ENCODE data around the gene MYBPC2. TPM values are rescaled to one million over a fixed set of nuclear protein-coding genes. Genes with fewer than 3 reads are reported as not detected.
A peak's percentile ranks its signal among the peaks of the same experiment; 100 is the strongest.

Gene MYBPC2
- total and polyA plus RNA-seq, 10 donors, result 0.28 to 1.7 (median 0.42) TPM; not detected in 2

GRCh38 chr19:50485284-50485955 lies 52.7 kb downstream of the MYBPC2 start:
- H3K36me3 ChIP-seq, result peaks cover 0 to 56% (median 37%) of the 10 kb centered on the region in 6 donors
- H3K27me3 ChIP-seq (replicated peaks in 1 of 7), result peaks cover 0 to 11% (median 0%) of the 10 kb centered on the region in 7 donors
- no peak overlapping the region for H3K4me3 ChIP-seq
- intact Hi-C loops (cut with DNase I; ENCODE audit: low total_unique reads), result no loop called here
- peaks cover 0 to 9% (median under 1%) of the 10 kb centered on the region in 6 donors for H3K4me1 ChIP-seq
- WGBS, 5 donors, result 87 to 93% (median 89%) methylated on average over 10 of the region's 10 CpGs
- no peak for TF ChIP-seq POLR2AphosphoS5 (IDR thresholded peaks at IDR 0.05)
- TF ChIP-seq, protein P1, sequence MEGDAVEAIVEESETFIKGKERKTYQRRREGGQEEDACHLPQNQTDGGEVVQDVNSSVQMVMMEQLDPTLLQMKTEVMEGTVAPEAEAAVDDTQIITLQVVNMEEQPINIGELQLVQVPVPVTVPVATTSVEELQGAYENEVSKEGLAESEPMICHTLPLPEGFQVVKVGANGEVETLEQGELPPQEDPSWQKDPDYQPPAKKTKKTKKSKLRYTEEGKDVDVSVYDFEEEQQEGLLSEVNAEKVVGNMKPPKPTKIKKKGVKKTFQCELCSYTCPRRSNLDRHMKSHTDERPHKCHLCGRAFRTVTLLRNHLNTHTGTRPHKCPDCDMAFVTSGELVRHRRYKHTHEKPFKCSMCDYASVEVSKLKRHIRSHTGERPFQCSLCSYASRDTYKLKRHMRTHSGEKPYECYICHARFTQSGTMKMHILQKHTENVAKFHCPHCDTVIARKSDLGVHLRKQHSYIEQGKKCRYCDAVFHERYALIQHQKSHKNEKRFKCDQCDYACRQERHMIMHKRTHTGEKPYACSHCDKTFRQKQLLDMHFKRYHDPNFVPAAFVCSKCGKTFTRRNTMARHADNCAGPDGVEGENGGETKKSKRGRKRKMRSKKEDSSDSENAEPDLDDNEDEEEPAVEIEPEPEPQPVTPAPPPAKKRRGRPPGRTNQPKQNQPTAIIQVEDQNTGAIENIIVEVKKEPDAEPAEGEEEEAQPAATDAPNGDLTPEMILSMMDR (IDR thresholded peaks at IDR 0.05 in 8 of 11, conservative IDR thresholded peaks at IDR 0.05 in 3 of 11), result no peak
- no peak for TF ChIP-seq POLR2A (IDR thresholded peaks at IDR 0.05)
- H3K27ac ChIP-seq, result no peak overlapping the region
- peak; percentile 46 for DNase-seq
- no peaks in the 10 kb centered on the region for H3K9me3 ChIP-seq

DNA sequence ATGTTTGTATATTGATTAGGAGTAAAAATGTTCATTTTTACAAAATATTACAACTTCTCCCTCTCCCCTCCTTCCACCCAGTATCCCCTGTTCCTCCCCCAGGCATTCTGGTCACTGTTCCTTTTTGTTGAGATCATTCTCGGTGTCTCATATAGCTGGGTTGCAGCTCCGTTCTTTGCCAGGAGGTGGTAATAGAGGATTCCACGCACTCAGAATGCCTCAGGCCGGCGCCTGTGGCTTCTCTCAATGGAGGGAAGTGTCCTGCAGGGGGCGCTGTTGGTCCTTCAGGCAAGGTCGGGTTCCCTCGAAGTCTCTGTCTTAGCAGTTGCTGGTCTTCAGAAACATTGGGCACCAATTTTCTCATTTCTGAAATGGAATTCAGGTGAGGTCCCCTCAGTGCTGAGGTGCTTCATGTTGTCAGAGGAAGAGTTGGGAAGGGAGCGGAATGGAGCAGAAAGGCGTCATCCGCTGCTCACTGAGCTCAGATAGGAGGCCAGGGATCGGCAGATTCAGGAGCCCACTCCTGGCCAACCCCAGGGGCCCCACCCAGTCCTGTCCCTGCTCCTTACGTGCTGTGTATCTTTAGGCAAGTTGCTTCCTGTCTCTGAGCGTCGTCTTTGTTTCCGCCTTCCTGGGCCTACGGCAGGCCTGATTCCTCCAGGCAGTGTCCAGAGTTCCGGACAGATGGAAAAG lies 54.3 kb downstream of the MYBPC2 start:
- intact Hi-C loops (cut with DNase I; ENCODE audit: low total_unique reads), result no loop called here
- WGBS, 5 donors, result 77 to 80% (median 78%) methylated on average over 18 of the region's 18 CpGs
- DNase-seq, result peak; percentile 70

GRCh38 chr19:50488389-50489194 lies 55.9 kb downstream of the MYBPC2 start:
- TF ChIP-seq POLR2A (IDR thresholded peaks at IDR 0.05) (no peak), POLR2AphosphoS5 (IDR thresholded peaks at IDR 0.05) (no peak)
- TF ChIP-seq, protein P1 (IDR thresholded peaks at IDR 0.05 in 8 of 11, conservative IDR thresholded peaks at IDR 0.05 in 3 of 11), result no peak
- Histone ChIP-seq H3K27me3 (replicated peaks in 1 of 7) (peaks cover 0 to 19% (median 0%) of the 10 kb centered on the region in 7 donors), H3K4me1 (peaks cover 0 to 29% (median 11%) of the 10 kb centered on the region in 6 donors), H3K9me3 (no peaks in the 10 kb centered on the region), H3K27ac (peak overlapping the region in 3 of 8 donors; percentile 15 to 52 (median 33)), H3K4me3 (no peak overlapping the region), H3K36me3 (peaks cover 0 to 26% (median 6%) of the 10 kb centered on the region in 6 donors)
- WGBS, 5 donors, result 24 to 33% (median 29%) methylated on average over 13 of the region's 13 CpGs
- DNase-seq, result peak; percentile 15
- intact Hi-C loops (cut with DNase I; ENCODE audit: low total_unique reads), result no loop called here

More for the DNA sequence above, 54.3 kb downstream of the MYBPC2 start:
- H3K9me3 ChIP-seq, result no peaks in the 10 kb centered on the region
- H3K27me3 ChIP-seq (replicated peaks in 1 of 7), result peaks cover 0 to 19% (median 0%) of the 10 kb centered on the region in 7 donors
- H3K36me3 ChIP-seq, result peaks cover 0 to 42% (median 23%) of the 10 kb centered on the region in 6 donors
- H3K4me3 ChIP-seq, result no peak overlapping the region
- no peak overlapping the region for H3K27ac ChIP-seq
- TF ChIP-seq, protein P1 (IDR thresholded peaks at IDR 0.05 in 8 of 11, conservative IDR thresholded peaks at IDR 0.05 in 3 of 11), result peak in 6 of 11 experiments; percentile 23 to 49 (median 34)
- TF ChIP-seq POLR2A (IDR thresholded peaks at IDR 0.05) (no peak), POLR2AphosphoS5 (IDR thresholded peaks at IDR 0.05) (no peak)
- peaks cover 0 to 25% (median 9%) of the 10 kb centered on the region in 6 donors for H3K4me1 ChIP-seq

Measured in spleen (tissue), 11 donors.